Kidney (tissue), 14 donors: ENCODE data around the gene TPST2. TPM values are rescaled to one million over a fixed set of nuclear protein-coding genes. Genes with fewer than 3 reads are reported as not detected.

ENCODE experiments used
- DNase-seq, 5 donors: peaks; one replicate each; pipeline ENCODE4 v3.0.0-alpha.2; 2013 to 2020
- FAIRE-seq: peaks from 2 replicates; lab custom pipeline; 2012; peaks lifted over from hg19 to GRCh38; lab: Jason Lieb, UNC
- H3K27ac ChIP-seq, 2 donors: one replicate each; pipeline ENCODE4 v1.7.0; 2013; ENCODE audit warnings: low read depth in 2 of 2, low read length in 2 of 2, inconsistent platforms in 1 of 2
- H3K27me3 ChIP-seq: one replicate; pipeline ENCODE4 v1.7.1; 2013; ENCODE audit warnings: low read length, inconsistent platforms; ENCODE audit not compliant: control insufficient read depth, insufficient read depth
- H3K36me3 ChIP-seq, 3 donors: one replicate each; pipeline versions ENCODE4 v1.7.0 to v1.7.1; 2013; ENCODE audit warnings: low read length in 3 of 3, control low read depth in 1 of 3, inconsistent platforms in 1 of 3; ENCODE audit not compliant: insufficient read depth in 3 of 3, control insufficient read depth in 2 of 3
- H3K4me1 ChIP-seq, 3 donors: one replicate each; pipeline versions ENCODE4 v1.7.0 to v1.7.1; 2013; ENCODE audit warnings: low read length in 3 of 3, inconsistent platforms in 1 of 3, low read depth in 1 of 3; ENCODE audit not compliant: control insufficient read depth in 2 of 3, insufficient read depth in 2 of 3
- H3K4me3 ChIP-seq, 3 donors: one replicate each; pipeline versions ENCODE4 v1.7.0 to v1.8.1; 2013; ENCODE audit warnings: low read length in 3 of 3, control low read depth in 1 of 3, inconsistent platforms in 1 of 3
- H3K9ac ChIP-seq, 3 donors: one replicate each; pipeline versions ENCODE4 v1.7.0 to v1.7.1; 2013; ENCODE audit warnings: low read length in 3 of 3, control low read depth in 1 of 3, inconsistent platforms in 1 of 3
- H3K9me3 ChIP-seq, 3 donors: one replicate each; pipeline versions ENCODE4 v1.7.0 to v1.7.1; 2013; ENCODE audit warnings: low read length in 3 of 3, control low read depth in 1 of 3, inconsistent platforms in 1 of 3; ENCODE audit not compliant: control insufficient read depth in 2 of 3, insufficient read depth in 1 of 3
- intact Hi-C: fragments of 100-400 bp; cut with DNase I; formaldehyde crosslinking; loops from one replicate; pipeline ENCODE4 v1.11.1; 2022
- polyA plus RNA-seq: library from polyadenylated mRNA; stranded (reverse); fragments of 350-450 nt; fragmentation: Illumina TruSeq; extraction: RNeasy Lipid Tissue Mini Kit (QIAGEN cat#74804); gene quantifications from one replicate; pipeline ENCODE4 v1.2.3, GENCODE V29; 2014; ENCODE audit warnings: low read depth, low replicate concordance; ENCODE audit not compliant: insufficient read depth
- total RNA-seq: library from RNA; stranded (reverse); fragmentation: NEBNext Ultra II Directional; extraction: Animal tissue kit (Norgen Biotek cat#: 25700); gene quantifications from one replicate; pipeline ENCODE4 v1.2.1, GENCODE V29; 2021
- TF ChIP-seq, protein P1 (sequence below): IDR thresholded peaks from 3 replicates; pipeline ENCODE4 v1.5.1; 2012; ENCODE audit warnings: mild to moderate bottlenecking, moderate library complexity, borderline replicate concordance; ENCODE audit not compliant: insufficient read depth; ENCODE audit errors: extremely low read depth
- donor health status: control.
- donor health status: control.
- donor health status: control.
- donor health status: control.
- donor health status: control.
- donor health status: DM: yes; HTN: yes; CAD: no.
- donor health status: Normal renal cell carcinoma (clear cell type).

Gene TPST2
- total and polyA plus RNA-seq, 2 donors from 2014 or later, result 40.3 to 48.7 TPM

DNA sequence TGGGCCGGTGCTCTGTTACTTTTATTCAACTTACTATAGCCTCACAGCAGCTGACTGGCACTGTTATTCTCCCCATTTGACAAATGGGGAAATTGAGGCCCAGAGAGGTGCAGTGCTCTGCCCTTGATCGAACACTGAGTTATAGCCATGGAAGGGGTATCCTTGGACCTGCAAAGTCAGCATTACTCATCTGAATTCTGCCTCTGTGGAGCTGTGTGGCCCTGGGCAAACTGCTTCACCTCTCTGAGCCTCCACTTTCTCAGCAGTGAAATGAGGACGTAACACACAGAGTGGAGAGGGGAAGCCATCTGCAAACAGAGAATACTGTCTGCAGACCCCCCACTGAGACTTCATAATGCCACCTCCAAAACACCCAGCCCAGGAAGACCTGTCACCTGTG is 25.3 kb downstream of the TPST2 start:
- Histone ChIP-seq H3K4me1 (peaks cover 0 to 22% (median 13%) of the 10 kb centered on the region in 3 donors), H3K27ac (peak overlapping the region; percentile 69 to 74), H3K4me3 (peak overlapping the region in 1 of 3 donors; percentile 51), H3K27me3 (no peaks in the 10 kb centered on the region), H3K9me3 (no peaks in the 10 kb centered on the region), H3K36me3 (no peaks in the 10 kb centered on the region), H3K9ac (peak overlapping the region in 1 of 3 donors; percentile 70)
- intact Hi-C loops, result no loop called here
- TF ChIP-seq, protein P1, sequence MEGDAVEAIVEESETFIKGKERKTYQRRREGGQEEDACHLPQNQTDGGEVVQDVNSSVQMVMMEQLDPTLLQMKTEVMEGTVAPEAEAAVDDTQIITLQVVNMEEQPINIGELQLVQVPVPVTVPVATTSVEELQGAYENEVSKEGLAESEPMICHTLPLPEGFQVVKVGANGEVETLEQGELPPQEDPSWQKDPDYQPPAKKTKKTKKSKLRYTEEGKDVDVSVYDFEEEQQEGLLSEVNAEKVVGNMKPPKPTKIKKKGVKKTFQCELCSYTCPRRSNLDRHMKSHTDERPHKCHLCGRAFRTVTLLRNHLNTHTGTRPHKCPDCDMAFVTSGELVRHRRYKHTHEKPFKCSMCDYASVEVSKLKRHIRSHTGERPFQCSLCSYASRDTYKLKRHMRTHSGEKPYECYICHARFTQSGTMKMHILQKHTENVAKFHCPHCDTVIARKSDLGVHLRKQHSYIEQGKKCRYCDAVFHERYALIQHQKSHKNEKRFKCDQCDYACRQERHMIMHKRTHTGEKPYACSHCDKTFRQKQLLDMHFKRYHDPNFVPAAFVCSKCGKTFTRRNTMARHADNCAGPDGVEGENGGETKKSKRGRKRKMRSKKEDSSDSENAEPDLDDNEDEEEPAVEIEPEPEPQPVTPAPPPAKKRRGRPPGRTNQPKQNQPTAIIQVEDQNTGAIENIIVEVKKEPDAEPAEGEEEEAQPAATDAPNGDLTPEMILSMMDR, result no peak
- DNase-seq, result no peak
- FAIRE-seq, result no peak

DNA sequence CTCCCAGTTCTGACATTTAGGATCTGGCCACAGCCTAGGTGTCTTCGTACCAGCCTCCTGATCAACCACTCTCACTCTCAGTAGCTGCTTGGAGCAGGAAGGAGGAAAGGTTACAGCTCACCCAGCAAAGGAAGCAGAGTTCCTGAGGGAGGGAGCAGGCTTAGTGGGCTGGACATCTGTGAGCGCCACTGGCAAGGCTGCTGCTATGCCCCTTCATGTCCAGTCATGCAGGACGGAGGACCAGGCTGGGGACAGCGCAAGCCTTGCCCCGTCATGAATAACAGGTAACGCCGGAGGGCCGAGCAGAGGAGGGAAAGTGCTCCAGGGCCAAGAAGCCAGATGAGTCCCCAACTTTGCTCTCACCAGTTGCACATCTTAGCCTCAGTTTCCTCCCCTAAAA is 25.8 kb downstream of the TPST2 start:
- Histone ChIP-seq H3K4me1 (peaks cover 0 to 22% (median 13%) of the 10 kb centered on the region in 3 donors), H3K9me3 (no peaks in the 10 kb centered on the region), H3K27ac (peak overlapping the region; percentile 69 to 74), H3K4me3 (peak overlapping the region in 1 of 3 donors; percentile 51), H3K36me3 (no peaks in the 10 kb centered on the region), H3K27me3 (no peaks in the 10 kb centered on the region), H3K9ac (peak overlapping the region in 2 of 3 donors; percentile 16 to 70)
- intact Hi-C loops, result no loop called here
- peak in 2 of 5 donors; percentile 50 to 82 for DNase-seq
- TF ChIP-seq, protein P1, result no peak
- FAIRE-seq, result no peak

GRCh38 chr22:26563022-26563421 is 26.9 kb downstream of the TPST2 start:
- Histone ChIP-seq H3K36me3 (no peaks in the 10 kb centered on the region), H3K27ac (peak overlapping the region in 1 of 2 donors; percentile 11), H3K9ac (no peak overlapping the region), H3K4me1 (peaks cover 0 to 22% (median 13%) of the 10 kb centered on the region in 3 donors), H3K4me3 (no peak overlapping the region), H3K9me3 (no peaks in the 10 kb centered on the region), H3K27me3 (no peaks in the 10 kb centered on the region)
- intact Hi-C loops, result no loop called here
- no peak for FAIRE-seq
- DNase-seq, result no peak
- TF ChIP-seq, protein P1, result no peak
